Measurements from ENCODE around the gene OR7C2.

OR7C2 gene

GRCh38 chr19:14979476-14980255, 38.4 kb downstream of the OR7C2 start, which contains the start of gene SLC1A6:
Gene SLC1A6, minus strand, starts transcription at chr19:14979864. Its CDS starts 6,954 bp downstream, at chr19:14972910.
- DNase-seq (ENCODE audit: low spot score) = no peak

- no peak for DNase-seq (ENCODE audit: low spot score)
Measured at GRCh38 chr19:14985133-14985532, 43.8 kb downstream of the OR7C2 start.

All from hematopoietic multipotent progenitor cell treated with erythropoietin and hydrocortisone succinate and interleukin-3 and kit ligand, for 17 days (in vitro differentiated cells).